Tibial nerve (tissue), 4 donors: ENCODE measurements around the gene SIPA1L2.

Source experiments
- EP300 ChIP-seq, 2 donors: sonication (generic); formaldehyde crosslinking; IDR thresholded peaks; one replicate each; pipeline ENCODE4 v1.6.1; 2017; ENCODE audit warnings: antibody characterized with exemption in 2 of 2, mild to moderate bottlenecking in 1 of 2
- POLR2A ChIP-seq, 2 donors: fragments of 450-650 bp; IDR thresholded peaks; one replicate each; pipeline ENCODE4 v1.6.1; 2017; ENCODE audit warnings: antibody characterized with exemption in 2 of 2, mild to moderate bottlenecking in 2 of 2, moderate library complexity in 2 of 2
- TF ChIP-seq, protein P1 (sequence below), 5 experiments: fragments of 200-600 bp in 3 of 5; fragments of 450-650 bp in 2 of 5; sonication (generic) in 3 of 5; IDR thresholded peaks; one replicate each; pipeline ENCODE4 v1.5.1; 2016 to 2019; ENCODE audit warnings: antibody characterized with exemption in 5 of 5, mild to moderate bottlenecking in 3 of 5, moderate library complexity in 2 of 5

DNA sequence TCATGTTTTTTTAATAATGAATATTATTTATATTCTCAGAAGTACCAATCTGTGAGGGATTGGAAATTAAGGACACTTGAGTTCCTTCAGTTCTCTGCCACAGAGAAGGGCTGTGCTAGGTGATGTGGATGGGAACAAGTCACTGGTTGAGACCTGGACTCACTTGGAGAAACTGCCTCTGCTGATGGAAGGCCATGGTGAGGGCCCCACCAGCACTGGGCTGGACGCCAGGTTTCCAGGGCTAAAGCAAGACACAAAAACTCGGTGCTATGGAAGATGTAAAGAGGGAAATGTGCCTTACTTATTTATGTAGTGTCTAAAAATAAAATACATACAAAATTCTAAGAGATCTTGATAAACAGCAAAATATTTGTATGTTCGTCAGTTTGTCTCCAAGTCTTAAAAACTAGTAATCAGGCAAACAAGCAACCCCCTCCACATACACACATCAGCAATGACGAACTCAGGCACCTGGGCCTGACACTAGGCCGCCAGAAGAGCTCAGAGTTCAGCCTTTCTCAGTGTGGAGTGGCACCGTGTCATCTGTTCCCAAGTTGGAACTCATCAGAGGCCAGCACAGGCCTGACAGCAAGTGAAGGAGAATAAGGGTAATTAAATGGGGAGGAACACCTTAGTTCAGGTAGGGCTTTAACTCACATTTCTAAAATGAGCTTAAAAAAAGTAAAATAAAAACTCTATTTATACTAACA is 19.6 kb downstream of the SIPA1L2 start:
- TF ChIP-seq, protein P1, sequence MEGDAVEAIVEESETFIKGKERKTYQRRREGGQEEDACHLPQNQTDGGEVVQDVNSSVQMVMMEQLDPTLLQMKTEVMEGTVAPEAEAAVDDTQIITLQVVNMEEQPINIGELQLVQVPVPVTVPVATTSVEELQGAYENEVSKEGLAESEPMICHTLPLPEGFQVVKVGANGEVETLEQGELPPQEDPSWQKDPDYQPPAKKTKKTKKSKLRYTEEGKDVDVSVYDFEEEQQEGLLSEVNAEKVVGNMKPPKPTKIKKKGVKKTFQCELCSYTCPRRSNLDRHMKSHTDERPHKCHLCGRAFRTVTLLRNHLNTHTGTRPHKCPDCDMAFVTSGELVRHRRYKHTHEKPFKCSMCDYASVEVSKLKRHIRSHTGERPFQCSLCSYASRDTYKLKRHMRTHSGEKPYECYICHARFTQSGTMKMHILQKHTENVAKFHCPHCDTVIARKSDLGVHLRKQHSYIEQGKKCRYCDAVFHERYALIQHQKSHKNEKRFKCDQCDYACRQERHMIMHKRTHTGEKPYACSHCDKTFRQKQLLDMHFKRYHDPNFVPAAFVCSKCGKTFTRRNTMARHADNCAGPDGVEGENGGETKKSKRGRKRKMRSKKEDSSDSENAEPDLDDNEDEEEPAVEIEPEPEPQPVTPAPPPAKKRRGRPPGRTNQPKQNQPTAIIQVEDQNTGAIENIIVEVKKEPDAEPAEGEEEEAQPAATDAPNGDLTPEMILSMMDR (IDR thresholded peaks at IDR 0.05), result no peak
- TF ChIP-seq POLR2A (IDR thresholded peaks at IDR 0.05) (no peak), EP300 (IDR thresholded peaks at IDR 0.05) (no peak)
